Activated naive CD4-positive, alpha-beta T cell treated with anti-CD3 and anti-CD28 coated beads, Interleukin-2, amount 10 ng/mL, durations not matched to agents 5 hours and 36 hours (primary cell): ENCODE measurements around the gene FAM221B. TPM values are rescaled to one million over a fixed set of nuclear protein-coding genes. Genes with fewer than 3 reads are reported as not detected.

ENCODE experiments used
- total RNA-seq, 2 experiments: library from RNA; stranded (reverse); gene quantifications; one replicate each; pipeline ENCODE4 v1.2.3, GENCODE V29; 2021

Gene FAM221B
- not detected for total RNA-seq

DNA sequence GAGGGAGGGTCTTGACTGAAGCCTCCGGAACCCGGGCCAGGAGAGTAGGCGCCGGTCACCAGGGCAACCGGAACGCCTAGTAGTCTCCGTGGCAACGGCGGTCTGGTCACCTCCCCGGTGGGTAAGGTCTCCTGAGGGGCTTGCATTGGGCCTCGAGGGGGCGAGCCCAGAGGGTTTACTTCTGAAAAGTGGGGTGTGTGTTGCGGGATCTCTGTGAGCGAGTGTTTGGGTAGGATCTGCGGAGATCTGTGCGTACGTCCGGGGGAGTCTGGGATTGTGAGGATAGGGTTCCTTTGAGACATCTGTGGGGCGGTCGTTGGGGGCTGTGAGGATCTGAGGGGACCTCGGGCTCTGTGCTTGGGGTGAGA lies at the start of gene FAM221B:
Gene FAM221B, minus strand, starts transcription at position 17 of the 368 bp plus-strand sequence. CDS start 2,571 bp downstream, outside the sequence.

GRCh38 chr9:35870351-35870923 lies 41.9 kb upstream of the FAM221B start, which contains the start of gene OR13J1:
OR13J1 (minus strand) TSS chr9:35870401; CDS start chr9:35870401, 0 bp downstream.

DNA sequence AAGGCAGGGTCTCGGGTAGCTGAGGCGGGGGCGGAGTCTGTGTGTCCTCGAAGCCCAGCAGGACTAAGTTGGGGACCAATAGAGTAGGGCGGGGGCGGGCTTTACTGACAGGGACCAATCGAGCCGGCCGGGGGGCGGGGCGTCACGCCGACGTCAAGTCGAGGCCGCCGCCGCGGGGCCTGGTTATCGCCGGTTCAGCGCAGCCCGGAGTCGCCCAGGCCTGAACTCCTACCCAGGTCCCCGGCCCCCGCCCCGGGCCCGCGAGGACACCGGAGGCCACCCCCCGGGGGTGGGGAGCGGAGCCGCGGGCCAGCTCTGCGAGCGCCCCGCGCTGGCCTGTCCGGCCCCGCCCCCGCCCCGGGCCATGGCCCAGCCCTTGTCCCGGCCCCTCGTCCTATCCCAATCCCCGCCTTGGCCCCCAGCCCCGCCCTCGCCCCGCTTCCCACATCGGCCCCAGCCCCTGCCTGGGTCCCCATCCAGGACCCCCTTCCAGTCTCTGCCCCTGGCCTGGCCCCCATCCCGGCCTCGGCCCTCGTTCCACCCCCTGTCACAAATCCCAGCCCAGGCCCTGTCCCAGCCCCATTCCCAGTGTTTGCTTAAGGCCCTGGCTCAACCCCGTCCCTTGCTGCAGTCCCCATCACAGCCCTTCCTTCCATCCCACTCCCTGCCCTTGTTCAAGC lies 692 bp upstream of the FAM221B start, which contains the start of gene TMEM8B:
Gene TMEM8B, plus strand, starts transcription at position 145 of the 680 bp plus-strand sequence. Its CDS starts 220 bp downstream, at position 365.

DNA sequence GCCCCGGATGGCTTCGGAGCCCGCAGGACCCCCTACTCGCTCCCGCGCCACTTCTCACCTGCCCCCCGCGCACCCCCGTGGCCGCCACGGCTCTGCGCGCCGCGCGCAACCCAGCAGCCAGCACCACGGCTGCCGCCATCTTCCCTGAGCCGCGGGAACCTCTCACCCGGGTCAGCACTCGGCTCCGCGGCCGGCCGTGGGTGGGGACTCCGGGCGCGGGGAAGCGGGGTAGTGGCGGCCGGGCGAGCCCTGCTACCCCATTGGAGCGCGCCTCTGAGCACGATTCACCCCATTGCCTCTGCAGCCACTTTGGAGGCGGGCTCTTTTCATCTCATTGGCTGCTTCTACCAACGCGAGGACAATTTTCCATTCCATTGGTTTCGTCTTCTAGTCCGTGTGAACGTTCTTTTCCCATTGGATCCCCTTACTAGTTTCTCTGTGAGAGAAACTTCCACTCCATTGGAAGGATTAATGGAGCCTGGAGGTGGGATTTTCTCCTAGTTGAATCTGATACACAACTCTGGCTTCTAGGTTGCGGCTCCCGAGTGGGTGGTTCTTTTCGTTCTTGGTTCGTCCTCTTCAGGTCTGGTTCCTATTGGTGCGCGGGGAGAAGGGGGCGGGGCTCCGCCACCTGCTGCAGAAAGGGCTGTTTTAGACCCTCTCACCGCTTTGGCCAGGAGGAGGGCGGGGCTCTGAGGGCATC lies 13.5 kb downstream of the FAM221B start, which contains the start of gene HINT2:
Gene HINT2, minus strand, starts transcription at position 202 of the 703 bp plus-strand sequence. Its CDS starts 63 bp downstream, at position 139.

GRCh38 chr9:35812025-35812602 lies 16.4 kb downstream of the FAM221B start, which contains the start of gene SPAG8:
SPAG8 (minus strand) TSS chr9:35812262; CDS start chr9:35812147, 115 bp downstream.

GRCh38 chr9:35791297-35791921 lies 37.1 kb downstream of the FAM221B start, which contains the start of gene NPR2:
NPR2 (plus strand) TSS chr9:35791591; CDS start chr9:35792409, 818 bp downstream.

Other genes starting within 250 kb of the FAM221B start
- gene TESK1, start 223.5 kb downstream of the FAM221B start, total RNA-seq: 10 to 100 TPM; 33.8 to 35.3 TPM
- 1 to 10 TPM; 6.1 to 6.7 TPM for gene CD72, start 210.3 kb downstream of the FAM221B start, total RNA-seq
- 100 to 1,000 TPM; 191 to 193 TPM for gene SIT1, start 177.8 kb downstream of the FAM221B start, total RNA-seq
- over 10,000 TPM in 1 of 2 experiments, 1,000 to 10,000 TPM in 1; 9,431 to 11,936 TPM for gene RMRP, start 170.7 kb downstream of the FAM221B start, total RNA-seq
- 10 to 100 TPM; 34.3 to 37.9 TPM for gene CCDC107, start 170.4 kb downstream of the FAM221B start, total RNA-seq
- gene ARHGEF39, start 163.5 kb downstream of the FAM221B start, total RNA-seq: 10 to 100 TPM; 13.8 to 14.5 TPM
- gene CA9, start 154.8 kb downstream of the FAM221B start, total RNA-seq: under 1 TPM in 1 of 2 experiments, not detected in 1; 0.24 TPM
- gene TPM2, start 138.8 kb downstream of the FAM221B start, total RNA-seq: 10 to 100 TPM; 14.9 to 17.2 TPM
- 100 to 1,000 TPM; 332 to 348 TPM for gene TLN1, start 96.5 kb downstream of the FAM221B start, total RNA-seq
- 10 to 100 TPM; 17.9 to 18.1 TPM for gene CREB3, start 96.1 kb downstream of the FAM221B start, total RNA-seq
- gene GBA2, start 79.5 kb downstream of the FAM221B start, total RNA-seq: 10 to 100 TPM; 53.8 to 55.3 TPM
- gene RGP1, start 79.4 kb downstream of the FAM221B start, total RNA-seq: 10 to 100 TPM; 28.1 to 28.8 TPM
- not detected for gene MSMP, start 74.5 kb downstream of the FAM221B start, total RNA-seq
- 10 to 100 TPM in 1 of 2 experiments, 1 to 10 TPM in 1; 8.6 to 10.5 TPM for gene NPR2, start 37.1 kb downstream of the FAM221B start, total RNA-seq
- gene SPAG8, start 16.5 kb downstream of the FAM221B start, total RNA-seq: 1 to 10 TPM; 1.3 to 1.8 TPM
- gene HINT2, start 13.7 kb downstream of the FAM221B start, total RNA-seq: 10 to 100 TPM; 59.6 to 61.1 TPM
- 1 to 10 TPM; 2.7 to 3.0 TPM for gene TMEM8B, start 496 bp upstream of the FAM221B start, total RNA-seq
- not detected for gene OR13J1, start 41.7 kb upstream of the FAM221B start, total RNA-seq
- not detected for gene HRCT1, start 77.5 kb upstream of the FAM221B start, total RNA-seq
- gene SPAAR, start 80.8 kb upstream of the FAM221B start, total RNA-seq: not detected
- not detected for gene OR2S2, start 129.4 kb upstream of the FAM221B start, total RNA-seq
- 1 to 10 TPM; 6.5 to 6.6 TPM for gene RECK, start 208.2 kb upstream of the FAM221B start, total RNA-seq